ENCODE measurements around the gene KRTAP3-3.
"Not testable (repeated sequence)": the region's sequence is repeated elsewhere in the genome, so short reads cannot be mapped to it uniquely, and the experiment has no call there.

KRTAP3-3 gene

GRCh38 chr17:41008811-41009210 is 14.8 kb upstream of the KRTAP3-3 start, which contains the start of gene KRTAP3-1:
KRTAP3-1 (minus strand) TSS chr17:41009128; CDS start chr17:41009074, 54 bp downstream.
- Histone ChIP-seq H3K9me3 (ENCODE audit: control insufficient read depth, low read length) (no peaks in the 10 kb centered on the region), H3K9ac (no peak within 1 kb of the TSS), H3K27ac (no peak within 1 kb of the TSS), H2AFZ (no peak within 1 kb of the TSS), H3K79me2 (no peaks in the 10 kb centered on the region), H3K4me2 (ENCODE audit: low read length) (no peak within 1 kb of the TSS), H3K27me3 (ENCODE audit: control insufficient read depth, insufficient read depth, low read length) (no peaks in the 10 kb centered on the region), H3K36me3 (ENCODE audit: control insufficient read depth, insufficient read depth, low read length) (no peaks in the 10 kb centered on the region), H3K4me1 (no peaks in the 10 kb centered on the region), H3K4me3 (ENCODE audit: low read depth, low read length) (no peak within 1 kb of the TSS)
- TF ChIP-seq CTCF (IDR thresholded peaks at IDR 0.05) = no peak

- H3K27ac ChIP-seq = no peak overlapping the region
- no peaks in the 10 kb centered on the region for H3K79me2 ChIP-seq
- no peaks in the 10 kb centered on the region for H3K36me3 ChIP-seq (ENCODE audit: control insufficient read depth, insufficient read depth, low read length)
- no peak overlapping the region for H3K4me3 ChIP-seq (ENCODE audit: low read depth, low read length)
- H3K4me2 ChIP-seq (ENCODE audit: low read length) = no peak overlapping the region
- no peak for TF ChIP-seq CTCF (IDR thresholded peaks at IDR 0.05)
- no peaks in the 10 kb centered on the region for H3K9me3 ChIP-seq (ENCODE audit: control insufficient read depth, low read length)
- no peaks in the 10 kb centered on the region for H3K4me1 ChIP-seq
- H2AFZ ChIP-seq = no peak overlapping the region
- no peak overlapping the region for H3K9ac ChIP-seq
- H3K27me3 ChIP-seq (ENCODE audit: control insufficient read depth, insufficient read depth, low read length) = no peaks in the 10 kb centered on the region
These were observed 10.4 kb upstream of the KRTAP3-3 start for GRCh38 chr17:41004397-41004796.

- Histone ChIP-seq H3K9me3 (ENCODE audit: control insufficient read depth, low read length) (no peaks in the 10 kb centered on the region), H3K79me2 (no peaks in the 10 kb centered on the region), H3K27me3 (ENCODE audit: control insufficient read depth, insufficient read depth, low read length) (no peaks in the 10 kb centered on the region), H3K9ac (no peak overlapping the region), H3K4me1 (no peaks in the 10 kb centered on the region), H3K27ac (no peak overlapping the region), H2AFZ (no peak overlapping the region), H3K4me2 (ENCODE audit: low read length) (no peak overlapping the region), H3K36me3 (ENCODE audit: control insufficient read depth, insufficient read depth, low read length) (no peaks in the 10 kb centered on the region), H3K4me3 (ENCODE audit: low read depth, low read length) (no peak overlapping the region)
- TF ChIP-seq CTCF (IDR thresholded peaks at IDR 0.05) = no peak
These were observed 10.0 kb upstream of the KRTAP3-3 start for GRCh38 chr17:41003926-41004325.

DNA sequence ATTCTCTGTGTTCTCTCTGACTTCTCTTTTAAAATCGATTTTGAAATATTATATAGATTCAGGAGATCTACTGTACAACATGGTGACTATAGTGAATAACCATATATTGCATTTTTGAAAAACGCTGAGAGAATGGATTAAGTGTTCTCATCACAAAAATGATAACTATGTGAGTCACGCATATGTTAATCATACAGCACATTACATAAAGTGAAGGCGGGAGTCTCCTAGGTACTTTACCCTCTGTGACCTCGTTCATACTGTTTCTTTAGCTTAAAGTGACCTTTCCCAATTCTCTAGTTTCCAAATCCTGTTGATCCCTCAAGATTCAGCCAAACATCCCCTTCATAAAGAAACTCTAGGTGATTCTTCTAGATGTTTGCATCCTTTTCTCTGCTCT is 8.8 kb upstream of the KRTAP3-3 start:
- Histone ChIP-seq H2AFZ (no peak overlapping the region), H3K27me3 (ENCODE audit: control insufficient read depth, insufficient read depth, low read length) (no peaks in the 10 kb centered on the region), H3K79me2 (no peaks in the 10 kb centered on the region), H3K4me2 (ENCODE audit: low read length) (no peak overlapping the region), H3K4me3 (ENCODE audit: low read depth, low read length) (no peak overlapping the region), H3K27ac (no peak overlapping the region), H3K4me1 (no peaks in the 10 kb centered on the region), H3K36me3 (ENCODE audit: control insufficient read depth, insufficient read depth, low read length) (no peaks in the 10 kb centered on the region), H3K9ac (no peak overlapping the region), H3K9me3 (ENCODE audit: control insufficient read depth, low read length) (no peaks in the 10 kb centered on the region)
- TF ChIP-seq CTCF (IDR thresholded peaks at IDR 0.05) = no peak

DNA sequence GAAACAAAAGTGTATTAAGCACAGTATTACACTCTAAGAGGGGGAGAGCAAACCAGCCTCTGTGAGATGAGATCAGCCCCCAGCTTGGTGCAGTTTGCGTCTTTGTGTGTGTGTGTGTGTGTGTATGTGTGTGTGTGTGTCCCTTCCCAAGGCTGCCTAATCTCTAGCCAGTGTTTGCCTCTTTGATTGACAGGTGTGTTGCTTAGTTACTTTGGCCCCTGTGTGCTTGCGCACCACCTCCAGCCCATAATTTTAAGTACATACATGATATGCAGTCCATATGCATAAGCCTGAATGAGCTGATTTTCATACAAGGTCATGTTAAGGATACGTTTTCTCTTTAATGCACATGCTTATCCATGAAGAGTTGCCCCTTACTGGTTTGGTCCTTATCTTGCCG is 7.8 kb upstream of the KRTAP3-3 start:
- TF ChIP-seq CTCF (IDR thresholded peaks at IDR 0.05) = no peak
- Histone ChIP-seq H2AFZ (no peak overlapping the region), H3K79me2 (no peaks in the 10 kb centered on the region), H3K36me3 (ENCODE audit: control insufficient read depth, insufficient read depth, low read length) (no peaks in the 10 kb centered on the region), H3K4me1 (no peaks in the 10 kb centered on the region), H3K27ac (no peak overlapping the region), H3K4me2 (ENCODE audit: low read length) (no peak overlapping the region), H3K9me3 (ENCODE audit: control insufficient read depth, low read length) (no peaks in the 10 kb centered on the region), H3K4me3 (ENCODE audit: low read depth, low read length) (no peak overlapping the region), H3K9ac (no peak overlapping the region), H3K27me3 (ENCODE audit: control insufficient read depth, insufficient read depth, low read length) (no peaks in the 10 kb centered on the region)

DNA sequence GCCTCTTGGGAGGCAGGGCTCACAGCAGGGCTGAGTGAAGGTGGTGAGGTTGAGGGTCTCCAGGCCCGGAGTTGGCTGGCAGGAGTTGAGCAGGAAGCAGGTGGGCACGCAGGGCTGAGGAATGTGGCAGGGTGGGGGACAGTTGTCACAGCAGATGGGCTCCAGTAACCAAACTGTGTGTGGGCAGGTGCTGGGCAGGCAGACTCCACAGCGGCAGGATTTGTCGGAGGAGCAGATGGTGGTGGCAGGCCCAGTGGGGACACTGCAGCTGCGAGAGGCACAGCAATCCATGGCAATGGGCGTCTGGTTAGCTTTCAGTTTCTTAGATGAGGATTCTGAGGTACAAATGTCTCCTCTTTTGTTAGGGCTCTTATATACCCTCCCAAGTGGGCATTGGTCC is 5.6 kb upstream of the KRTAP3-3 start, which contains the start of gene KRTAP3-2:
Gene KRTAP3-2 (minus strand): TSS at position 344 of the 400 bp plus-strand sequence. CDS start 53 bp downstream, at position 291.
- not testable (repeated sequence) for H2AFZ ChIP-seq; H3K9me3 ChIP-seq (ENCODE audit: control insufficient read depth, low read length); H3K4me1 ChIP-seq; H3K27ac ChIP-seq; H3K79me2 ChIP-seq; H3K9ac ChIP-seq; H3K27me3 ChIP-seq (ENCODE audit: control insufficient read depth, insufficient read depth, low read length); H3K36me3 ChIP-seq (ENCODE audit: control insufficient read depth, insufficient read depth, low read length); H3K4me3 ChIP-seq (ENCODE audit: low read depth, low read length); H3K4me2 ChIP-seq (ENCODE audit: low read length)
